OCI-LY3 (cell line): ENCODE measurements around the gene ZNF791.

Experiments used
- CTCF ChIP-seq: fragments of 200-600, 300-600 bp; sonication (generic); IDR thresholded peaks from 2 replicates; pipeline ENCODE4 v1.5.1; 2014; ENCODE audit warnings: antibody characterized with exemption, low read length, low read depth
- EZH2phosphoT487 ChIP-seq: fragments of 200-600 bp; shearing (Covaris generic); IDR thresholded peaks from 2 replicates; pipeline ENCODE4 v1.6.1; 2018; ENCODE audit warnings: antibody characterized with exemption, mixed run types, low read depth

DNA sequence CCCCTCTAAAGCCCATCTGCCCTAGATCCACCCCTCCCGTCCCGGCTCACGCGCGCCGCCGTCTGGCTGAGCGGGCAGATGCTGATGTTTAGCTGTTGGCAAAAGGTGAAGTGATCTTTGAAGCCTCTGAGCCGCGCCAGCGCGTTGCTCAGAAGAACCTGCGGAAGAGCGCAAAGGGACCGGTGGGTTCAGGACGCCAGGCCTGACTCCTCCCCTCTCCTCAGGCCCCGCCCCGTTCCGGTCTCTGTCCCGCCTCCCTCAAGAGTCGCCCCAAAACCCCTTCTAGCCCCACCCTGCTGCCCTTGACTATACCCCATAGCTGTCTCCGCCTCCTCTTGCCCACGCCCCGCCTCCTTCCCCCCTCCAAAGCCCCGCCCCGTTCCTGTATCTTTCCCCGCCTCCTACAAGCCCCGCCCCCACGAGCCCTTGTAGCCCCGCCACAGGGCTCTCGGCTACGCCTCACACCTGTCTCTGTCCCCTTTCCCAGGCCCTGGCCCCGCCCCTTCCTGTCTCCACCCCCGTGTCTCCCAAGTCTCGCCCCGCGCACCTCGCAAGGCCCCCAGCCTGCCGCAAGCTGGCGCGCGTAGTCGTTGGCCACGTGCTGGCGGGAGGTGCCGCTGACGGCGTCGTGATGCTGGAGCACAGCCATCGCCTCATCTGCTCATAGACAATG, 46.3 kb downstream of the ZNF791 start:
- no peak for TF ChIP-seq CTCF
- TF ChIP-seq EZH2phosphoT487, result no peak
